ENCODE data around the gene AKR7A2.

- no peak for TF ChIP-seq CTCF (IDR thresholded peaks at IDR 0.05; ENCODE audit: insufficient read depth, low read length)
- no peak for TF ChIP-seq REST (IDR thresholded peaks at IDR 0.05; ENCODE audit: insufficient replicate concordance, low read depth)
- no peak for TF ChIP-seq SPI1 (IDR thresholded peaks at IDR 0.05; ENCODE audit: borderline replicate concordance, low read depth)
- TF ChIP-seq POLR2AphosphoS5 (IDR thresholded peaks at IDR 0.05; ENCODE audit: low read depth) = no peak
Measured at GRCh38 chr1:19343617-19344350, 31.8 kb upstream of the AKR7A2 start.

Data from HL-60 (cell line).